ENCODE data around the gene ANKH. TPM values are rescaled to one million over a fixed set of nuclear protein-coding genes. Genes with fewer than 3 reads are reported as not detected.

Gene ANKH
- total RNA-seq, 2 donors from 2014 or later: 76.5 to 106 TPM

- peak overlapping the region in 1 of 2 donors; percentile 21 for H3K27ac ChIP-seq
- no peak overlapping the region for H3K4me3 ChIP-seq
- no peaks in the 10 kb centered on the region for H3K9me3 ChIP-seq
- no peaks in the 10 kb centered on the region for H3K36me3 ChIP-seq
- H3K4me1 ChIP-seq (replicated peaks): peaks cover 3% of the 10 kb centered on the region
- intact Hi-C loops (cut with DNase I): no loop called here
- no peaks in the 10 kb centered on the region for H3K27me3 ChIP-seq (replicated peaks; ENCODE audit: insufficient read depth)
- no peak for TF ChIP-seq POLR2A (IDR thresholded peaks at IDR 0.05)
- no peak for TF ChIP-seq CTCF (IDR thresholded peaks at IDR 0.05)
- TF ChIP-seq POLR2AphosphoS5 (IDR thresholded peaks at IDR 0.05): no peak
- DNase-seq (ENCODE audit: low spot score): no peak
These were observed 19.5 kb downstream of the ANKH start for GRCh38 chr5:14851999-14852526.

- TF ChIP-seq POLR2AphosphoS5 (IDR thresholded peaks at IDR 0.05) (no peak), CTCF (IDR thresholded peaks at IDR 0.05) (no peak), POLR2A (IDR thresholded peaks at IDR 0.05) (no peak)
- H3K4me1 ChIP-seq (replicated peaks): peaks cover 3% of the 10 kb centered on the region
- no peak for DNase-seq (ENCODE audit: low spot score)
- H3K27ac ChIP-seq: peak overlapping the region in 1 of 2 donors; percentile 21
- H3K27me3 ChIP-seq (replicated peaks; ENCODE audit: insufficient read depth): no peaks in the 10 kb centered on the region
- intact Hi-C loops (cut with DNase I): no loop called here
- H3K4me3 ChIP-seq: no peak overlapping the region
- no peaks in the 10 kb centered on the region for H3K36me3 ChIP-seq
- no peaks in the 10 kb centered on the region for H3K9me3 ChIP-seq
These were observed 20.0 kb downstream of the ANKH start for GRCh38 chr5:14851597-14851996.

- H3K4me3 ChIP-seq: no peak overlapping the region
- intact Hi-C loops (cut with DNase I): no loop called here
- H3K4me1 ChIP-seq (replicated peaks): peaks cover 3% of the 10 kb centered on the region
- peak overlapping the region in 1 of 2 donors; percentile 21 for H3K27ac ChIP-seq
- H3K27me3 ChIP-seq (replicated peaks; ENCODE audit: insufficient read depth): no peaks in the 10 kb centered on the region
- no peaks in the 10 kb centered on the region for H3K9me3 ChIP-seq
- no peak for DNase-seq (ENCODE audit: low spot score)
- no peaks in the 10 kb centered on the region for H3K36me3 ChIP-seq
- WGBS: 77% methylated on average over 5 of the region's 5 CpGs
- no peak for TF ChIP-seq CTCF (IDR thresholded peaks at IDR 0.05)
- TF ChIP-seq POLR2A (IDR thresholded peaks at IDR 0.05): no peak
- TF ChIP-seq POLR2AphosphoS5 (IDR thresholded peaks at IDR 0.05): no peak
These were observed 20.5 kb downstream of the ANKH start for GRCh38 chr5:14851050-14851419.

GRCh38 chr5:14850419-14851049, 21.0 kb downstream of the ANKH start:
- Histone ChIP-seq H3K36me3 (no peaks in the 10 kb centered on the region), H3K4me1 (replicated peaks) (peaks cover 3% of the 10 kb centered on the region), H3K27me3 (replicated peaks; ENCODE audit: insufficient read depth) (no peaks in the 10 kb centered on the region), H3K9me3 (no peaks in the 10 kb centered on the region), H3K4me3 (no peak overlapping the region), H3K27ac (peak overlapping the region in 1 of 2 donors; percentile 31)
- WGBS: 67% methylated on average over 9 of the region's 9 CpGs
- no peak for DNase-seq (ENCODE audit: low spot score)
- intact Hi-C loops (cut with DNase I): no loop called here
- TF ChIP-seq POLR2AphosphoS5 (IDR thresholded peaks at IDR 0.05) (no peak), CTCF (IDR thresholded peaks at IDR 0.05) (no peak)

Measured in prostate gland (tissue), 2 donors.